COLO668 (cell line): ENCODE measurements around the gene AP3S2.
"Not testable (repeated sequence)": the region's sequence is repeated elsewhere in the genome, so short reads cannot be mapped to it uniquely, and the experiment has no call there.

Source experiments
- DNase-seq: peaks from one replicate; lab custom pipeline; 2025; ENCODE audit not compliant: unreplicated experiment; lab: John Stamatoyannopoulos, UW

Gene AP3S2

DNA sequence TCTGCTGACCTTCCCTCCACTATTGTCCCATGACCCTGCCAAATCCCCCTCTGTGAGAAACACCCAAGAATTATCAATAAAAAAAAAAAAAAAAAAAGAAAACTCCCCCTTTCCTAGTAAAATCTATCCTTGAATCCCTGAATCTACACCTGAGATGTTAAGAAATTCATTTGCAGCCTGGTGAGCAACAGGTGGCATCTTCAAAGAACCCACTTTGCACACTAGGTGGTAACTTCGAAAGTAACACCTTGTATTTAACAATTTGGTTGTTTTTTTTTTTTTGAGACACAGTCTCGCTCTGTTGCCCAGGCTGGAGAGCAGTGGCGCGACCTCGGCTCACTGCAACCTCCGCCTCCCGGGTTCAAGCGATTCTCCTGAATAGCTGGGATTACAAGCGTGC lies 24.3 kb downstream of the AP3S2 start:
- DNase-seq: not testable (repeated sequence)

DNA sequence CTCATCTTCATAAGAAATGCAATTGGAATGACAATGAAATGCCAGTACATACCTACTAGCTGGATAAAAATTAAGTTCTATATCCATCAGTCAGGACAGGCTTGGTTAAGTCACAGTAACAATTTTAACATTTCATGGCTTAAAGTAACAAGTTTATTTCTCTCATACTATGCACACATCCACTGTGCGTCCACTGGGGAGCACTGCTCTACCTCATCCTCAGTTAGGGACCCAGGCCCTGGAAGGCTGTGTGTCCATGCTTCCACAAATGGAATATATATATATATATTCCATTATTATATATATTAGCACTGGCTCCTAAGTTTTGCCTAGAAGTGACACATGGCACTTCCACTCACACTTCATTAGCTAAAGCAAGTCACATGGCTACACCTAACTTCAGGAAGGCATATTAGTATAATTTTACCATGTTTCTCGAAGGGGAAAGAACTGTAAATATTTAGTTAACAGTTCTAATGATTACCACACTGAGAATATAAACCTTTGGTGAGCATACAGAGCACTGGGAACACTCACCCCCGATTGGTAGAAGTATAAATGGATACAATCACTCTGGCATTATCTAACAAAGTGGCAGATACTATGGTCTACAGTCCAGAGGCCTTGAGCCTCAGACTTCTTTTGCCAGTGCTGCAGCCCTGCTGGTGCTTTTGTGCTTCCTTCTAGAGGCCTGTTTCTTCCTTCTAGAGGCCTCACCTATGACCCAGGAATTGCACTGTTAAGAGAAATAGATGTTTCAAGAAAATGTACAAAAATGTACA lies 28.6 kb downstream of the AP3S2 start:
- no peak for DNase-seq

DNA sequence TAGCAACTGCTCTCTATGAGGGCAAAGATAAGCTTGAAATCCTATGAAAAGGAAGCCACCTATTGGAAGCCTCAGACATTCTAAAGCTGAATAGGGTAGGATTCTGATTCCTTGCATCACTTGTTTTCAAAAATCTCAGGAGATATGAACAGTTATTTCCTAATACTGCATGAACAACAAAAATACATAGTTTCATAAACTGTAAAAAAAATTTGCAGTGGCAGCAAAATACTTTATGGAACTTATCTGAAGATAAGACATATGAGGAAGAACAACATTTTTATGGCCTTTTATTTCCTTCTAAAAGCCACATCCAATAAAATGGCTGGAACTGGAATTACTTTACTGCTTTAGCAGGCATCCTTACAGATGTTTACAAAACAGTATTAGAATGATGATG lies 29.9 kb downstream of the AP3S2 start:
- DNase-seq: no peak

DNA sequence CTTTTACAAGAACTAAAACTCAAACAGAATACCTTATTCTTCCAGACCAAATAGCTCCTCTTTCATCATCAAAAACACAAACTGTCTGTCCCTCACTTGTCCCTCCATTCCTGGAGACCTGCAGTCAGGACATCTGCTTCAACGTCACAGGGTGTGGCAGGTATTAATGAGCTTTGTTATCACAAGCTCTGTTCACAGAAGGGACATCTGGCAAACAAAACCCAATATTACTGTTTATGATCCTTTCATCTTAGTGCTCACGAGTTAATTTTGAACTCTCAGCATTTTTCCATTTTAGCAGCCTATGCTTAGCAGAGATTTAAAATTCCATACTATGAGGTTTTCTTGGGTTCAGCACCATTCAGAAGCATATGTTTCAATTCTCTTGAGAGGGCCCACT lies 32.9 kb downstream of the AP3S2 start:
- no peak for DNase-seq

DNA sequence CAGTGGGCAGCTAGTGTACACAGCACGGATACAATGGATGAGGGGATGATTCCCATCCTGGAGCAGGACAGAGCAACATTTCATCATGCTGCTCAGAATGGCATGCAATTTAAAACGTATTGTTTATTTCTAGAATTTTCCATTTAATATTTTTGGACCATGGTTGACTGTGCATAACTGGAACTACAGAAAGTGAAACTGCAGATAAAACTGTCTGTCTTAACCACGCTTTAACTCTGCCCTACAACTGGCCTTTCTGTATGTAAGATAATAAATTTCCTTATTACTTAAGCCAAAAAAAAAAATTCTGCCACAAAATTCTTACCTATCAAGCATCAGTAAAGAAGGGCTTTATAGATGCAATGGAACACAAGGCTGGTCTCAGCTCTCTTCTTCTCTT lies 33.4 kb downstream of the AP3S2 start:
- no peak for DNase-seq

DNA sequence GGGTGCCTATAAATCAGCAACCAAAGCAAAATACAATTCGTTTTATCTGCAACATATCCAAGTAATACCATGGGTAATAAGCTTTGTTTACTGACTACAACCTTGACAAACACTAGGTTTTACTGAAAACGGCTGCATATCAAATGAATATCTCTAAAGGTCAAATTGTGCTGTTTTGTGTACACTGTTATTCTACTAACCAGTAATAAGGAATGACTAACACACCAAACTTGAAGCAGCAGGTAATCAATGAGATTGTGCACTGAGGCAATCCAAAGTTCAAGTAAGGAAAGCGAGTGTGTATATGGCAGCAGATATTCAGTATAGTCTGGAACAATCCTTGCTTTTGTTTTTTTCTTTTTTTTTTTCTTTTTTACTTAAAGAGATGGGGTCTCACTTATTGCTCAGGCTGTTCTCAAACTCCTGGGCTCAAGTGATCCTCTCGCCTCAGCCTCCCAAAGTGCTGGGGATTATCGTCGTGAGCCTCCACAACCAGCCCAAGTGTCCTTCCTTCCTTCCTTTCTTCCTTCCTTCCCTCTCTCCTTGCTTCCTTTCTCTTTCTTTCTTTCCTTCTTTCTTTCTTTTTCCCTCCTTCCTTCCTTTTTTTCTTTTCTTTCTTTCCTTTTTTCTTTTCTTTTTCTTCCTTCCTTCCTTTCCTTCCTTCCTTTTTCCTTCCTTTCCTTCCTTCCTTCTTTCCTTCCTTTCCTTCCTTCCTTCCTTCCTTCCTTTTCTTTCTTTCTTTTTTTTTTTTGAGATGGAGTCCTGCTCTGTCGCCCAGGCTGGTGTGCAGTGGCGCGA lies 34.9 kb downstream of the AP3S2 start:
- DNase-seq: no peak

DNA sequence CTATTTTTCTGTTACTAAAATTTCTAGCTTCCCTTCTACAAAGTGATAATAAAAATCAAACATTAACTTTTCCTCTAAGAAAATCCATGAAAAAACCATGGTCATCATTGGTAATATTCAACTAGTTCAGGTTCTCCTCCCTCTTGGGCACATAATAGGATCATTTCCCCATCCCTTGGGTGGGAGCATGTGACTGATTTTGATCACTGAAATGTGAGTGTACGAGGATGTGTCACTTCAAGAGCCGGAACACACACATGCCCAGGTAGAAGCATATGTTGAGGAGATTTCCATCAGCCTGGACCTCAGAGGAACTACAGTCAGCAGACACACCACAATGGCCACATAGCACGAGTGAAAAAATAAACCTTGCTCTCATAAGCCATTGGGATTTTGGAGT lies 36.1 kb downstream of the AP3S2 start:
- DNase-seq: no peak

DNA sequence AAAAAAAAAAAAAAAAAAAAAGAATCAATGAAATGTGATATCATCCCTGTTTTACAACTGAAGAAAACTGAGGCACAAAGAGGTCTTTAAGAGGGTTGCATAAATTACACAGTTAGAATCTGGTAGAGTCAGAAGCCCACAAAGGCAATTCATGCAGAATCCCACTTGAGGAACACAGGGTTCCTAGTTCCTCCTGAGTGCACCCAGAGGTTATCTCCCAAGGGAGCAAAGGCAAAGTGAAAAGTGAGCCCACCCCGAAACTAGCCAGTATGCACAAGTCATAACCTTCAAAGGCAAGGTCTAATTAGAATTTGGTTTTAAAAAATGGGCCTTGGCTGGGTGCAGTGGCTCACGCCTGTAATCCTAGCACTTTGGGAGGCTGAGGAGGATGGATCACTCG lies 37.8 kb downstream of the AP3S2 start:
- DNase-seq: no peak

DNA sequence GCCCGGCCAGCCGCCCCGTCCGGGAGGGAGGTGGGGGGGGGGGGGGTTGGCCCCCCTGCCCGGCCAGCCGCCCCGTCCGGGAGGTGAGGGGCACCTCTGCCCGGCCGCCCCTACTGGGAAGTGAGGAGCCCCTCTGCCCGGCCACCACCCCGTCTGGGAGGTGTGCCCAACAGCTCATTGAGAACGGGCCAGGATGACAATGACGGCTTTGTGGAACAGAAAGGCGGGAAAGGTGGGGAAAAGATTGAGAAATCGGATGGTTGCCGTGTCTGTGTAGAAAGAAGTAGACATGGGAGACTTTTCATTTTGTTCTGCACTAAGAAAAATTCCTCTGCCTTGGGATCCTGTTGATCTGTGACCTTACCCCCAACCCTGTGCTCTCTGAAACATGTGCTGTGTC lies 38.9 kb downstream of the AP3S2 start:
- not testable (repeated sequence) for DNase-seq

DNA sequence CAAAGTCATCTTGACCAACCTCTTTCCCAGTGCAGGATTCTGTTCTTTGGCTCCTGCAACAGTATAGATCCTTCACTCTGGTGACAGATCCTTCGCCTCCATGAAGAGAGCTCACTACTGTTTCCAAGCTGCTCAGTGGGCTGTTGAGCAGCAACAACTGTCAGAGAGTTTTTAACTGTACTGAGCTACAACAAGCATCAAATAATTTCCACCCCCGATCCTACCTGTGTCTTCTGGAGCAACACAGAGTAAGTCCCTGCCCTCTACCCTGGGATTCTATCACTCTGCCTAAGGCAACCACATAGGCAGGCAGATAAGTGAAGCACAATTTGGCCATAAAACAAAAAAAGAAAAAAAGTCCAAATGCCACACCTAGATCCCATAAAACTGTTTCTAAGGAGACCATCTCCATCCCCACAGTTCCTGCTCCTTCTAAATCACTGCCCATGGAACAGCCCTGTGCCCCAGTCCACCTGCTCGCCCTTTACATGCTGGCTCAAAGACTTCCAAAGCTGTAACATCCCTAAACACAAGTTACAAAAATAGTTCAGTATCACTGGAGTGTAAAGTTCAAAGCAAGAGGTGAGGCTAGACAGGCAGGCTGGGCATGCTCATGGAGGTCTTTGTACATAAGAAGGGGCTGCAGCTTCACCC lies 41.3 kb downstream of the AP3S2 start:
- DNase-seq: no peak

DNA sequence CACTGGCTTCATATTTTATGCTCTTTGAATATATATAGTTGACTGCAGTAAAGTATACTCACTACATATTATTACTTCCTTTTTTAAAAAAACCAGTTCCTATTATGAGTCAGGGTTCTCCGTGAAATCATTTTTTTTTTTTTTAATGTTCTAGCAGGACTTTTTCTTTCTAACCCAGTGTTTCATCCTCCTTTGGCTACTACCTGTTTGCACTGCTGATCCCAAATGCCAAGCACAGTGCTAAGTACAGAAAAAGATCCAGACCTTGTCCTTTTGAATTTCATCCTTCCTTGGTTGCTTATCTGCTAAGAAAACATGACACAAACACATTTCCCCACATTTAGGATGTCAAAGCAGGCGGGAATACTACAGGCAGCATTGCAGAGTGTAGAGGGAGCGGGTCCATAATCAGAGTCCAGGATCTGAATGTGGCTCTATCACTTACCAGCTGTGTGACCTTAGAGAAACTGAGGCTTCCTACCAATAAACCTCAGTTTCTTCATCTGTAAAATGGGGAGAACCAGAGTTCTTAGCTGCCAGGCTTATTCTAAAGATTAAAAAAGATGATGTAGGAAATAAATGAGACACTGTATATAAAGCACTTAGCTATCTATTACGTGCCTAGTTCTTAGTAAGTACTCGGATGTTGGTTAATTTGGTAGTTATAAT lies 42.0 kb downstream of the AP3S2 start:
- DNase-seq: no peak

DNA sequence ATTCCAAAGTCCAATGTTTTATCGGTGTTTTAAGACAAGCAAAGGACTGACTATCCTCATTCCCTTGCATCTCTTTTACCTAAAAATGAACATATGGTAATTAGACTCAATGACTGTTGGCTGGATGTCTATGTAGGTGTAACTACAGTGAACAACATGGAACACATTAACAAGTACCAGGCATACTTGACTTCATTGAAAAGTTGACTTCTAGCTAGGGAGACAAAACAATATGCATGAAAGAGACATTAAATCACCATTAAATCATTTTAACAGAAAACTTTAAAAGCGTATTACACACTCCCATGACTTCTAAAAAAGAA lies 44.9 kb downstream of the AP3S2 start:
- no peak for DNase-seq

DNA sequence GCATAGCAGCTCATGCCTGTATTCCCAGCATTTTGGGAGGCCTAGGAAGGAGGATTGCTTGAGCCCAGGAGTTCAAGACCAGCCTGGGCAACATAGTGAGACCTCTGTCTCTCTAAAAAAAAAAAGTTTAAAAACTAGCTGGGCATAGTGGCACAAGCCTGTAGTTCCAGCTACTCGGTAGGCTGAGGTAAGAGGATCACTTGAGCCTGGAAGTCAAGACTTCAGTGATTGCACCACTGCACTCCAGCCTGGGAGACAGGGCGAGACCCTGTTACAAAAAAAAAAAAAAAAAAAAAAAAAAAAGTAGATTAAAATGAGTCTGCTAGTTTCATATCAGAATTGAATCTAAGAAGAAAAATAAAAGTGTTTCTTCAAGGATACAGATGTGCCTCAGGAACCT lies 46.7 kb downstream of the AP3S2 start:
- no peak for DNase-seq

DNA sequence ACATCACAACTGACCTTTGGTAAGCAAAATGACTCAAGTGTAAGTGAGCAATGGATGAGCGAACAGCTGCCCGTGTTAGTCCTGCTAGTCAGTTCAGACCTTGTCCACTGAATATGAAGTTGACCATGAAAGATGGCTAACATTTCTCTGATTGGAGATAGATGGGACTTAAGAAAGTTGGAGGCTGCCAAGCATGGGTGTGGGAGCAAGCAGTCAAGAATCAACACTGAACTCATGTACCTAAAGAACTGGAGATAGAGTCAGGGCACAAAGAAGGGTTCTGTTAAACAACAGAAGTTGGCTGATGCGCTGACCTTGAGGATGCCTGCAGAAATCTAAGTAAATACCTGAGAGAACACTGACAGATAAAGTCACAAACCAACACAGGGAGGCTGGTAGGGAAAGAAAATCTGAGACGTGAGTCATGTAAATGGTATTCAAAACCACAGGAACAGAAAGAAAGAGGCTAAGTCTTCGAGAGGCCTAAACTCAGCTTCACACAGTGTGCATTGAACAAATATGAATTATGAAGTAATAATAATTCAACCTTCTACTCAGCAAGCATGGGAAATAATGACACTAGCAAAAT lies 48.4 kb downstream of the AP3S2 start:
- no peak for DNase-seq

DNA sequence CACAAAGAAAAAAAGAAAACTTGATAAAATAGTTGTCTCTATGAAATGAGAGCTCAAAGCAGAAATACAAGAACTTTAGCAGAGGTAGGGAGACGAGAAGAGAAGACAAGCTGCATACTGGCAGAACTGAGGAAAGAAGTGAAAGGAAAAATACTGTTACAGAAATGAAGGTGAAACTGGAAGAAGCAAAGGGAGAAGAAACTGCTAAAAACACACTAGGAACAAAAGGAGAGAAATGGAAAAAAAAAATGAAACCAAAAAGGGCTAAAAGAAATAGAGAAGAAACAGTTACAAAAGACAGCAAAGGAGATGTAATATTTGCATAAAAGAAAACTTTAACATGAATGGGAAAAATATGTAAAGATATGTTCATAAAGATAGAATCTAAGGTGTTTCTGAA lies 51.8 kb downstream of the AP3S2 start:
- no peak for DNase-seq

DNA sequence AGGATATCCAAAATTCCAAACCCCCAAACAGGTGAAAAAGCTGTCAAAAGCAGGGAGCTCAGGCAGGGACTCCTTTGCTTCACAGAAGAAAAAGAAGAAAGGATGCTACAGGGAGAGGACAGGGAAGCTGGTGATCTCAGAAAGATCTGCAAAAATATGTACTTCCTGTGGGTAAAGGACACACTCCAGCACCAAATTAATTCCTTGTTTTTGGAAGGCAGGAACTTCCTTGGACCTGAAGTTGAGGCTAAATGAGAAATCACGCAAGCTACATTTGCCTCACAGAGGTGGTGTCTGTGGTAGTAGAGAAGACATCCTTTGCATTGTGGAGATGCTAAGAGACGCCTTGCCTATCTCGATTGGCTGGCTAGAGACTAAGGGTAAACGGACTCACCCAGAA lies 52.5 kb downstream of the AP3S2 start:
- no peak for DNase-seq

DNA sequence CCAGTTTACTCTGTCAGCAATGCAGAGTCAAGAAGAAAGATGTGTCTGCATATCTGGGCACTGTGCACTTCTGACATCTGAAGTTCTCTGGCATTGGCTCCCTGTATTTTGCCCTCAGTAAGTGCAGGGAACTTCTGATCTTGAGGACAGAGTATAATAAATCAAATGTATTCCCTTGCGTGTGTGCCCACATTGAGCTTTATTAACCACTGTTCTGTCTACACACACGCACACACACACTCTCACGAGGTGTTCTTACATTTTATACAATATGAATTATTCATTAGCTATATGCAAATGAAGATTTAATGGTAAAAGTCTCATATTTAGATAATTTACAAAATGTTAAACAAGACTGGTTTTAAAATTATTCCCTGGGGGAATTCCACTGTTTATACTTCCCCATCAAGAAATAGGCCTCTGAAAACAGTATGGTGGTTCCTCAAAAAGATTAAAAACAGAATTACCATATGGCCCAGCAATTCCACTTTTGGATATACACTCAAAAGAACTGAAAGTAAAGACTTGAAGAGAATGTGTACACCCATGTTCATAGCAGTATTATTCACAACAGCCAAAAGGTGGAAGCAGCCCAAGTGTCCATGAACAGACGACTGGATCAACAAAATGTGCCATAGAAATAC lies 54.5 kb downstream of the AP3S2 start:
- no peak for DNase-seq

DNA sequence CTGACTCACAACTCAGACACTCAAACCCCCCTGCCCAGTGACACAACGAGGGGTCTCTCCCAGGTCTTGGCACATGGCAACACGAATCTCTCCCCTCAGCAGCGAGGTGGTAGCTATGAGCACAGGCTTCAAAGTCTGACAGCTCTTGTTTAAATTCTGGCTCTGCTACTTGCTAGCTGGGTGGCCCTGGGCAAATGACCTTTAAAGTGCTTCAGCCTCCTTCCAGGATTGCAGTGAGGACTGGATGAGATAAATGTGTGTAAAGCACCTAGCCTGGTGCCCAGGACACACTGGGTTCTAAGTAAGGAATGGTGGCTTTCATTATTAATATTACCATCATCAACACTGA lies 56.0 kb downstream of the AP3S2 start:
- no peak for DNase-seq

DNA sequence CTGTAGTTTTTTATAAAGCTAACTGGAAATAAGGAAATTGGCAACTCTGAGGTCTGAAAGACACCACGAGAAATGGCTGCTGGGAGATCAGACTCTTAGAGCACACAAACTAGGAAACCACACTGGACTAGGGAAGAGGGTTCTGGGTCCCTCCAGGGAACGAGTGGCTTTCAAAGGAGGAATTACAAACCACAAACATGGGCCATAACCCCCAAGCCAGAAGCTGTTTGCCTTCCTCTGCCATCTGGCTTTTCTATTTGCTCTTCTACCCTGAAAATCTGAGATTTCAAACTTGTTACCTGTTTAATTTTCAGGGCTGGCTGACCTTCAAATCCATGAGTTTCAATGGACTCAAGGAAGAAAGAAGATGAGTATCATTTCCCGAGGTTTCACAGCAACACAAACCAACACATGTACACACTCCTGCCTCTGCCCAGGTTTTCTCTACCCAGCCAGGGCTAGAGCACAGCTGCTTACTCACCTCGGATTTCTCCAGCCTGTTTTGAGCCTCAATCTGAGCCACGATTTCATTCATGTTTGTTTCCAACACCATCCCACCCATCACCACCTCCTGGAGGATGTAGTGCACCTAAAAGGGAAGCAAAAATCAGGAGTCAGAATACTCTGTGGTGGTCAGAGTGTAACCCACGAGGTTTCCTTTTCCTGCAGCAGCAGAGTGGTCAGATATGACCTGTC lies 56.5 kb downstream of the AP3S2 start:
- DNase-seq: no peak
